Rectal smooth muscle tissue (tissue), 1 donor: ENCODE measurements around the gene KLHL17.
"Not testable (repeated sequence)": the region's sequence is repeated elsewhere in the genome, so short reads cannot be mapped to it uniquely, and the experiment has no call there.

ENCODE experiments used
- H3K27ac ChIP-seq: one replicate; pipeline ENCODE4 v1.7.0; 2013; ENCODE audit warnings: low read depth, low read length, inconsistent platforms
- H3K27me3 ChIP-seq: one replicate; pipeline ENCODE4 v1.7.0; 2013; ENCODE audit warnings: low read length; ENCODE audit not compliant: control insufficient read depth, insufficient read depth
- H3K36me3 ChIP-seq: one replicate; pipeline ENCODE4 v1.7.0; 2013; ENCODE audit warnings: low read length; ENCODE audit not compliant: control insufficient read depth, insufficient read depth
- H3K4me1 ChIP-seq: one replicate; pipeline ENCODE4 v1.7.0; 2013; ENCODE audit warnings: low read length; ENCODE audit not compliant: control insufficient read depth, insufficient read depth
- H3K4me3 ChIP-seq: one replicate; pipeline ENCODE4 v1.7.0; 2013; ENCODE audit warnings: low read length
- H3K9ac ChIP-seq: one replicate; pipeline ENCODE4 v1.7.0; 2013; ENCODE audit warnings: low read length

The KLHL17 gene

DNA sequence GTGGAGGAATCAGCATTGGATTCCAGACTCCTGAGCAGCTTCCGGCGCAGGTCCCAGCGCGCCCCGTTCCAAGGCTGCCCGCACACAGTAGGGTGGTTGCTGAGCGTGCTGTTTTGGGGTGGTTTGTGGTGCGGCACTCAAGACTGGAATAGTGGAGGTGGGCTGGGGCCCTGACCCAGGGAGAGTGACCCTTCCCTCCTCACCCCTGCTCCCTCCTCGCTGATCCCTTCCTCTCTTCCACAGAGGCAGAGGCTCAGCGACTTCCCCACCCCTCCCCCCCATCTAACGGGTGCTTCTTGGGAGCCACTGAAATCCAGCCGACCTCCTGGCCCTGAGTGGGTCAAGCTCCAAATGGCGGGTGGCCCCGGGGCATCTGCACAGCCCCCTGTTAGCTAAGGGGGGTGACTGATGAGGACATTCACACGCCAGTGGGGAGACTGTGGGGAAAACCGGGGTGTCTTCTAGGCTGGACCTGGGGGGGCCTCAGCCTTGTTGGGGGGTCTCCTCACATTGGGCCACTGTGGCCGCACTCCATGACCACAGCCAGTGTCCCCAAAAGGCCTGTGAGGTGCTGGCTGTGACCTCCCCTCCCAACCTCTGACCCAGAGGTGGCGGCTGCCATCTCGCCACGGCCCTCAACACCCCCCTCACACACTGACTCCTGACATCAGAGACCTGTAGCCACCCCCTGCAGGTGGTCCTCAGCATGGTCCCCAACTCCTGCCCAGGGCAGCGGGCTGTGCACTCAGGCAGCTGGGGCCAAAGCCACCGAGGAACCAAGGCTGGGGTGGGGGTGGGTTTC is 43.4 kb downstream of the KLHL17 start:
- Histone ChIP-seq H3K27ac (no peak overlapping the region), H3K4me1 (peaks cover 7% of the 10 kb centered on the region), H3K36me3 (no peaks in the 10 kb centered on the region), H3K9ac (no peak overlapping the region), H3K27me3 (peaks cover 7% of the 10 kb centered on the region), H3K4me3 (no peak overlapping the region)

DNA sequence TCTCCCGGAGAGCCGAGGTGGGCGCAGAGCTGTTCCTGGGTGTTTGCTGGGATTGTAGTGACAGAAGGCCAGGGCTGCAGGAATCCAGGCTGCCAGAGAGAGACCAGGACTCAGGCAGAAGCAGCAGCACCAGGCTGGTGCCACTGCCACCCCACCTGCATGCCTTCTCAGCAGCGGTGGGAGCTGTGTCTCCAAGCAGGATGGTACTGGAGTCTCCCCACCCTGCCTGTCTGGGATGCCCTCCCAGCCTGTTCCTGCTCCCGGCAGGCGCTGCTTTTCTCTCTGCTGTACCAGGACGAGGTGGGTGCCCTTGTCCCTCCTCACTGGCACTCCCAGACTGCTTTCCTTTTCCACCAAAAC is 44.0 kb downstream of the KLHL17 start:
- Histone ChIP-seq H3K9ac (no peak overlapping the region), H3K27me3 (peaks cover 7% of the 10 kb centered on the region), H3K36me3 (no peaks in the 10 kb centered on the region), H3K4me1 (peaks cover 7% of the 10 kb centered on the region), H3K4me3 (no peak overlapping the region), H3K27ac (no peak overlapping the region)

DNA sequence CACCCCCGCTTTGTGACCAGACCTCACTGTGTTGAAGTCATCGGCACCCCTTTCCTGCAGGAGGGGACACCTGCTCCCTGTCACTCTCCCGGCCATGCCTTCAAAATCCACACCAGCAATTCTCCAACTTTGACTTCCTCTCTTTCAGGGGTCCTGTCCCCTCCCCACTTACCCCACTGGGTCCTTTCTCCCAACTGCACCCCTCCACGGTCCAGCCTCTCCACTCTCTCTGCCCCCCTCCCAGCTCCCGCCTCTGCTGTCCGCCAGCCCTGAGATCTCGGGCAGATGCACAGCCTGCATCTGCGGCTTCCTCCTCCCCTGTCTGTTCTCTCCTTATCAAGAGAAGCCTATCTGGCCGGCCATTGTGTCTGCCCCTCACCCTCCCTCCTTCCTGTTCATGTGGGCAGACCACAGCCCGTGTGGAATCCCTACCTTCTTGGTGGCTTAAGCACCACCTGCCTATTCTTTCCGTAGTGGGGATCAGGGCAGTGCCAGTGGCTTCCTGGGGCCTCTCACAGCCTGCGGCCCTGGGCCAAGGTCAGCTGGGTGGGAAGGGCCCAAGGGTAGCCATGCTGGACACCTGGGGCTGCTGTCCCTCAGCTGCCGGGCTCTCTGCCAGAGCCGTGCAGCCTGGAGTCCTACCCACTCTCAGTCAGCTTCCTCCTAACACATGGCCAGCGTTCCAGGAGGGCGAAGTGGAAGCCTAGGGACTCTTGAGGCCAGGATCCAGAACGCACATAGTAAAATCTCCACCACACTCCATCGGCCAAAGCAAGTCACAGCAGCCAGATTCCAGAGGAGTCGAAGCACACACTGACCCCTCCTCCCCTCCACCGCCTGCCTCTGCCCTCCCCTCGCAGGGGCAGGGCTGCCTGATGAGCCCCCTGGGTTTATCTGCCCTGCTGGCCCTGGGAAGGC is 44.7 kb downstream of the KLHL17 start:
- H3K27me3 ChIP-seq, result peaks cover 7% of the 10 kb centered on the region
- H3K4me1 ChIP-seq, result peaks cover 7% of the 10 kb centered on the region
- no peaks in the 10 kb centered on the region for H3K36me3 ChIP-seq
- H3K27ac ChIP-seq, result no peak overlapping the region
- H3K9ac ChIP-seq, result no peak overlapping the region
- H3K4me3 ChIP-seq, result no peak overlapping the region

DNA sequence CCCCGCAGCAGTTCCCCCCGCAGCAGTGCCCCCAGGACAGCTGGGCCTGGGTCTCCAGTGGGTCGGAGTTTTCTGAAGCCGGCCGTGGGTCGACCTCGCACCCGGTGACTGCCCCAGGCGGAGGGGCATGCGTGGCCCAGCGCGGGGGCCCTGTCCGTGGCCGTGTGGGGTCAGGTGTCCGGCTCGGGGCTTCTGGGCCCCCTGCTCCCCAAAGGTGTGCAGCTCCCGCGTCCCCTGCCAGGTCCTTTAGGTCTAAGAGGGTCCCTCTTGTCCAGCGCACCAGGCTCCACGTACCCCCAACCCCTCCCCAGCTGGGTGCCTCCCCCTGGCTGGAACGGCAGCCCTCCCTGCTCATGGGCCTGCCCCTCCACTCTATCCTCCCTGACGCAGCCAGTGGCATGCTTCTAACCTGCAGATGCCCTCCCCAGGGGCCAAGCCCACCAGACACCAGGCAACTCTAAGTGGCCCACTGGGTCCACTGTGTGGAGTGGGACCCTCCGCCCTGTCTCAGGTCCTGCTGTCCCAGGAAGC is 45.5 kb downstream of the KLHL17 start:
- peaks cover 7% of the 10 kb centered on the region for H3K27me3 ChIP-seq
- peak overlapping the region; percentile 15 for H3K4me3 ChIP-seq
- peaks cover 7% of the 10 kb centered on the region for H3K4me1 ChIP-seq
- peak overlapping the region; percentile 21 for H3K9ac ChIP-seq
- H3K36me3 ChIP-seq, result no peaks in the 10 kb centered on the region
- no peak overlapping the region for H3K27ac ChIP-seq

DNA sequence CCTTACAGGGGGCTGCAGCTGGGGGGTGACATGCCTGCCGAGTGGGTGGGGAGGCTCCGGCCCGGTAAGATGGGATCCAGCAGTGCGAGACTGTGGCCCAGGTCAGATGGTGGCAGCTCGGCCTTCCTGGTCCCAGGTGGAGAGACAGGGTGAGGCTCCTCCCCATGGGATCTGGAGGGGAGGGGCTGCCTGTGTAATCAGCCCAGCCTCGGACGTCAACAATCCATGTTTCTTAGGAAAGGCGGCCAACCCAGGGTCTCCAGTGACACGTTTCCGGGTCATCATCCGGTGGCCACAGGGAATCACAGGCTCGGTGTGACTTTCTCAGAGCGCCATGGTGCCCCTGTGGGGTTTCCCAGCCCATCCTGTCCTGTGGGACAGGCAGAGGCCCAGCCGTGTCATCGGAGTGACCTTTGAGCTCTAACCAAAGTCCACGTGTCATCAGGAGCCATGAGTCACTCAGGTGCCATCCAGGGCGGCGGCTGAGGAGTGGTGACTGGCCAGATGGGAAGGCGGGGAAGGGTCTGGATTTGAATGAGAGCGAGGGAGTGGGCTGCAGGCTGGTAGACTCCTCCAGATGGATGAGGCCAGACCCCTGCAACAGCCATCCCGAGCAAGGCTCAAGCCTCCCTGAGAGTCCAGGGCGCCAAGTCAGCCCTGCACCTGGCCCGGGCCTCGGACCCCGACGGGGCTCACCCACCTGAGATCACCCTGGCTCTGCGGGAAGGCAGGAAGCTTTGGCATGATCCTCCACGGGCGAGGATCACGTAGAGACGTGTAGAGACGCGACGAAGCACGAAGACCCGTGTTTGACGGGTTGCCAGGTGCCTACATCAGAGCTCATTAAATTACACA is 46.1 kb downstream of the KLHL17 start:
- no peaks in the 10 kb centered on the region for H3K36me3 ChIP-seq
- H3K27me3 ChIP-seq, result peaks cover 7% of the 10 kb centered on the region
- H3K4me3 ChIP-seq, result peak overlapping the region; percentile 15
- no peak overlapping the region for H3K27ac ChIP-seq
- H3K4me1 ChIP-seq, result peaks cover 7% of the 10 kb centered on the region
- no peak overlapping the region for H3K9ac ChIP-seq

DNA sequence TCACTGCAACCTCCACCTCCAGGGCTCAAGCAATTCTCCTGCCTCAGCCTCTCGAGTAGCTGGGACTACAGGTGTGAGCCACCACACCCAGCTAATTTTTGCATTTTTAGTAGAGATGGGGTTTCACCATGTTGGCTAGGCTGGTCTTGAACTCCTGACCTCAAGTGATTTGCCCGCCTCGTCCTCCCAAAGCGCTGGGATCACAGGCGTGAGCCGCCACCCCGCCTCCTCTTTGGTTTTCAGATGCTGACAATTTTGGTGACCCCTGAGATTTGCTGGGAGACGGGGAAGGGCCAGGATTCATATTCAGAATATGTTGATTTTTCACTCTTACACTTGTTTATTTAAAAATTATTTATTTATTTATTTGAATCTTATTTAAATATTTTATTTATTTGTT is 49.7 kb downstream of the KLHL17 start:
- H3K9ac ChIP-seq, H3K4me3 ChIP-seq, H3K27ac ChIP-seq, H3K27me3 ChIP-seq, H3K36me3 ChIP-seq, H3K4me1 ChIP-seq: not testable (repeated sequence)

DNA sequence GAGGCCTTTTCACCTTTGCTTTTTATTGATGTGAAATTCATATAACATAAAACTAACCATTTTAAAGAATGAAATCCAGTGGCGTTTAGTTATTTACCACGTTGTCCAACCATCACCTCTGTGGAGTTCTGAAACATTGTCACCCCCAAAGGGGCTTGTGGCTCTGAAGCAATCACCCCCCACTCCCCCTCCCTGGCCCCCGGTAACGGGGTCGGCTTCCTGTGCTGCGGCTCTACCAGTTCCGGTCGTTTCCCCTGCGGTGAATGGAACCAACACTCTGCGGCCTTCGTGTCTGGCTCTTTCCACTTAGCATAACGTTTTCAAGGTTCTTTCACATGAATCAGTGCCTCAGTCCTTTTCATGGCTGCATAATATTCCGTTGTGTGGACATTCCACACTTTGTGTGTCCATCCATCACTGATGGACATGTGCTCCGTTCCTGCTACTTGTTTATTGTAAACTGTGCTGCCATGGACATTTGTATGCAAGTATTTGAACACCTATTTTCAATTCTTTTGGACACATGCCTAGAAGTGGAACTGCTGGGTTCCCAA is 51.1 kb downstream of the KLHL17 start:
- no peaks in the 10 kb centered on the region for H3K4me1 ChIP-seq
- no peaks in the 10 kb centered on the region for H3K36me3 ChIP-seq
- H3K27me3 ChIP-seq, result no peaks in the 10 kb centered on the region
- no peak overlapping the region for H3K4me3 ChIP-seq
- no peak overlapping the region for H3K27ac ChIP-seq
- H3K9ac ChIP-seq, result no peak overlapping the region

DNA sequence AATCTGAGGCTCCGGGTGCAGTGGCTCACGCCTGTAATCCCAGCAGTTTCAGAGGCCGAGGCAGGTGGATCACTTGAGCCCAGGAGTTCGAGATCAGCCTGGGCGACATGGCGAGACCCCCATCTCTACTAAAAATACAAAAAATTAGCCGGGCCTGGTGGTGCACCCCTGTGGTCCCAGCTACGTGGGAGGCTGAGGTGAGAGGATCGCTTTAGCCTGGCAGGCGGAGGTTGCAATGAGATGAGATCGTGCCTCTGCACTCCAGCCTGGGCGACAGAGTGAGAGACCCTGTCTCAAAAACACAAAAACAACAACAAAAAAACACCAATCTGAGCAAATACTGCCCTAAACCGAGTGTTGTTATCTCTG is 52.3 kb downstream of the KLHL17 start:
- Histone ChIP-seq H3K27ac (peak overlapping the region; percentile 85), H3K4me3 (peak overlapping the region; percentile 97)
- H3K27me3 ChIP-seq, H3K9ac ChIP-seq, H3K4me1 ChIP-seq, H3K36me3 ChIP-seq: not testable (repeated sequence)

DNA sequence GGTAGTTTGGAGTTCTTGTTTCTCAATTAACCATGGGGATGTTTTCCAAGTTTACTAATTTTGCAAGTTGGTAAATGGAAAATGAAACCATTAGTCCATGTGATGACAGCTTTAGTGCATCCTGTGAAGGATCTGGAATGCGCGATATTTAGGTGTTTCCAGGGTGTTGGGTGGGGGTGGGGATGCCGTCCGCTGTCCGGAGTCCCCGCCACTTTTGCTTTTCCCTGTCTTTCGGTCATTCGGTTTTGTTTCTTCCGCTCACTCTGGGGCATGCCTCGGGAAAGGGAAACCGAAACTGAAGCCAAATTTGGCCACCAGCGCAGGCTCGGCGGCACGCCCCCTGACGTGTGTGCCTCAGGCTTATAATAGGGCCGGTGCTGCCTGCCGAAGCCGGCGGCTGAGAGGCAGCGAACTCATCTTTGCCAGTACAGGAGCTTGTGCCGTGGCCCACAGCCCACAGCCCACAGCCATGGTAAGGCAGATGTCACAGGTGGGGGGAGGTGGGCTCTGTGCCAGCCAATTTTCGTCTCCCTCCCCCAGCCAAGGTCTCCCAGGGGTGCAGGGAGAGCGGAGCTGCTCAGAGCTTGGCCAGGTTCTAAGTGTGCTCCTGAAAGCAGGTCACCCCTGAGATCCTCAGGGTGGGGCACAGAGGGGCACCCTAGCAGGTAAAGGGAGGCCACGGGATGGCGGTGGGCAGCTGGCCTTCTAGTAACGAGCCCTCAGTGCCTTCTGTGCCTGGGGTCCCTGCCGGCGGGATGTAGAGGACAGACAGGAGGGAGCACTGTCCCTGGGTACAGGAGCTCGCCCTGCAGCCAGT is 52.9 kb downstream of the KLHL17 start, which contains the start of gene ISG15:
ISG15 (plus strand) TSS at position 393 of the 817 bp plus-strand sequence; CDS start at position 470, 77 bp downstream.
- no peaks in the 10 kb centered on the region for H3K36me3 ChIP-seq
- peak within 1 kb of the TSS; percentile 77 for H3K9ac ChIP-seq
- H3K4me3 ChIP-seq, result peak within 1 kb of the TSS; percentile 97
- H3K27me3 ChIP-seq, result no peaks in the 10 kb centered on the region
- no peaks in the 10 kb centered on the region for H3K4me1 ChIP-seq
- peak within 1 kb of the TSS; percentile 85 for H3K27ac ChIP-seq

DNA sequence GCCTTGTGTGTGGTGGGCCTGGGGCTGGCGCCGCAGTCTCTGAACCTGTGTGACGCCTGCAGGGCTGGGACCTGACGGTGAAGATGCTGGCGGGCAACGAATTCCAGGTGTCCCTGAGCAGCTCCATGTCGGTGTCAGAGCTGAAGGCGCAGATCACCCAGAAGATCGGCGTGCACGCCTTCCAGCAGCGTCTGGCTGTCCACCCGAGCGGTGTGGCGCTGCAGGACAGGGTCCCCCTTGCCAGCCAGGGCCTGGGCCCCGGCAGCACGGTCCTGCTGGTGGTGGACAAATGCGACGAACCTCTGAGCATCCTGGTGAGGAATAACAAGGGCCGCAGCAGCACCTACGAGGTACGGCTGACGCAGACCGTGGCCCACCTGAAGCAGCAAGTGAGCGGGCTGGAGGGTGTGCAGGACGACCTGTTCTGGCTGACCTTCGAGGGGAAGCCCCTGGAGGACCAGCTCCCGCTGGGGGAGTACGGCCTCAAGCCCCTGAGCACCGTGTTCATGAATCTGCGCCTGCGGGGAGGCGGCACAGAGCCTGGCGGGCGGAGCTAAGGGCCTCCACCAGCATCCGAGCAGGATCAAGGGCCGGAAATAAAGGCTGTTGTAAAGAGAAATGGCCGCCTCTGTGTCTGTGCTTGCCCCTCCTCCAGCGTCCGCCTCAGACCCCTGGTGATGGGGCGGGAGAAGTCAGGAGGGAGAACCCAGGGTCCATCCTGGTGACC is 53.7 kb downstream of the KLHL17 start:
- peak overlapping the region; percentile 58 for H3K9ac ChIP-seq
- peak overlapping the region; percentile 85 for H3K27ac ChIP-seq
- H3K4me1 ChIP-seq, result no peaks in the 10 kb centered on the region
- H3K27me3 ChIP-seq, result no peaks in the 10 kb centered on the region
- no peaks in the 10 kb centered on the region for H3K36me3 ChIP-seq
- peak overlapping the region; percentile 97 for H3K4me3 ChIP-seq
